ENCODE data around the gene OGA. TPM values are rescaled to one million over a fixed set of nuclear protein-coding genes. Genes with fewer than 3 reads are reported as not detected.
A peak's percentile ranks its signal among the peaks of the same experiment; 100 is the strongest.

Gene OGA
- total and polyA plus RNA-seq, 2 experiments from 2014 or later = 46.1 to 76.8 TPM

DNA sequence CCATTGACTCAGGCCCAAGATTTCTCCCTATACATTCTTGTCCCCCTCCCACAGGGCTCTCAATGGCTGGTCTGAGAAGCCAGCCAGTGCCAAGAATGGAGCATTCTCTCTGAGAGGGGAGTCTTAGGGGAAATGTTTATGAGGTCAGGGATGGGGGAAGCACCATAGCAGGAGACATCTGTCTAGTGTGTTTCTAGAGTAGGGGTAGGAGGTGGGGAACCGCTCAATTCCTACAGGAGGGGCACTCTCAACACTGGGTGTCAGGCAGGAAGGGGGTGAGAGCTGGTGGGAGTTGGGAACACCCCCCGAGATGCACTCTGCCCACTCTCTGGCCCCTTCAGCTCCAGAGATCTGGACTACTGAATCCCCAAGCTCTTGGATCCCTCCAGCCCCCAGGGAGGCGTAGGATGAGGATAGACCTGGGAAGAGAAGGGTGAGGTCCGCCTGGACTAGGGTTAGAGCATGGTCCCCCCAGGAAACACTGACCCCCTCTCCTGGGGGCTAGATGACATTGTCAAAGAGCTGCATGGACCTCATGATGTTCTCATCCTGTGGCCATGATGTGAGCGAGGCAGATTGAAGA is 8.7 kb upstream of the OGA start:
- Histone ChIP-seq H4K20me1 (ENCODE audit: insufficient read depth, poor library complexity, severe bottlenecking) (no peaks in the 10 kb centered on the region), H3K27me3 (no peaks in the 10 kb centered on the region), H3K79me2 (no peaks in the 10 kb centered on the region), H3K4me2 (no peak overlapping the region), H3K9me2 (replicated peaks; ENCODE audit: insufficient read depth) (no peaks in the 10 kb centered on the region), H3K9me3 (ENCODE audit: low read depth) (no peaks in the 10 kb centered on the region), H3K4me3 (no peak overlapping the region), H3K36me3 (replicated peaks; ENCODE audit: insufficient read depth, low read depth) (no peaks in the 10 kb centered on the region), H2AFZ (no peak overlapping the region), H3K4me1 (ENCODE audit: insufficient read depth) (peaks cover 14% of the 10 kb centered on the region), H3K27ac (no peak overlapping the region)
- DNase-seq (ENCODE audit: low spot score) = no peak
- TF ChIP-seq EZH2phosphoT487 (IDR thresholded peaks at IDR 0.05; ENCODE audit: low read depth, severe bottlenecking, unreplicated experiment) (no peak), EZH2 (IDR thresholded peaks at IDR 0.05; ENCODE audit: borderline replicate concordance) (no peak)
- 94% methylated on average over 5 of the region's 5 CpGs for WGBS (ENCODE audit: low lambda C conversion rate, missing lambda C conversion rate)

DNA sequence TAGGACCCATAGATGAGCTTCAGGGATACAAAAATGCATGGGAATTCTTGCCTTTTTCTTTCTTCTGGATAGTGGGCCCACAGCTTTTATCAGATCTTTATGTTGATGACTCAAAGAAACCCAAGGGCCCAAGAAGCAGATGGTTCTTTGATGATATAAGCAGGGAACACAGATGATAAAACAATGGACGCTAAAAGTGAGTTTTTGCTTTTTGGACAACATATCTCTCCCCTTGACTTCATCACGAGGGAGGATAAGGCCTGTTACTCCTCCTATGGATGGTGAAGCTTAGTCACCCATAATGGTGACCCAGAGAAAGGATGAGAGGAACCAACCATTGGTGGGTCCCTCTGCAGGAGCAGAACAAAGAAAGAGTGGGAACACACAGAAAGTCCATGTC is 6.5 kb upstream of the OGA start:
- DNase-seq (ENCODE audit: low spot score) = no peak
- Histone ChIP-seq H3K4me3 (no peak overlapping the region), H2AFZ (no peak overlapping the region), H3K4me1 (ENCODE audit: insufficient read depth) (peaks cover under 1% of the 10 kb centered on the region), H4K20me1 (ENCODE audit: insufficient read depth, poor library complexity, severe bottlenecking) (no peaks in the 10 kb centered on the region), H3K36me3 (replicated peaks; ENCODE audit: insufficient read depth, low read depth) (no peaks in the 10 kb centered on the region), H3K4me2 (no peak overlapping the region), H3K9me3 (ENCODE audit: low read depth) (no peaks in the 10 kb centered on the region), H3K27me3 (no peaks in the 10 kb centered on the region), H3K79me2 (peaks cover 5% of the 10 kb centered on the region), H3K9me2 (replicated peaks; ENCODE audit: insufficient read depth) (no peaks in the 10 kb centered on the region), H3K27ac (no peak overlapping the region)
- TF ChIP-seq, protein P1, sequence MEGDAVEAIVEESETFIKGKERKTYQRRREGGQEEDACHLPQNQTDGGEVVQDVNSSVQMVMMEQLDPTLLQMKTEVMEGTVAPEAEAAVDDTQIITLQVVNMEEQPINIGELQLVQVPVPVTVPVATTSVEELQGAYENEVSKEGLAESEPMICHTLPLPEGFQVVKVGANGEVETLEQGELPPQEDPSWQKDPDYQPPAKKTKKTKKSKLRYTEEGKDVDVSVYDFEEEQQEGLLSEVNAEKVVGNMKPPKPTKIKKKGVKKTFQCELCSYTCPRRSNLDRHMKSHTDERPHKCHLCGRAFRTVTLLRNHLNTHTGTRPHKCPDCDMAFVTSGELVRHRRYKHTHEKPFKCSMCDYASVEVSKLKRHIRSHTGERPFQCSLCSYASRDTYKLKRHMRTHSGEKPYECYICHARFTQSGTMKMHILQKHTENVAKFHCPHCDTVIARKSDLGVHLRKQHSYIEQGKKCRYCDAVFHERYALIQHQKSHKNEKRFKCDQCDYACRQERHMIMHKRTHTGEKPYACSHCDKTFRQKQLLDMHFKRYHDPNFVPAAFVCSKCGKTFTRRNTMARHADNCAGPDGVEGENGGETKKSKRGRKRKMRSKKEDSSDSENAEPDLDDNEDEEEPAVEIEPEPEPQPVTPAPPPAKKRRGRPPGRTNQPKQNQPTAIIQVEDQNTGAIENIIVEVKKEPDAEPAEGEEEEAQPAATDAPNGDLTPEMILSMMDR (IDR thresholded peaks at IDR 0.05; ENCODE audit: poor library complexity) = no peak
- TF ChIP-seq EZH2phosphoT487 (IDR thresholded peaks at IDR 0.05; ENCODE audit: low read depth, severe bottlenecking, unreplicated experiment) (no peak), EZH2 (IDR thresholded peaks at IDR 0.05; ENCODE audit: borderline replicate concordance) (no peak)
- 91% methylated on average over 2 of the region's 2 CpGs for WGBS (ENCODE audit: low lambda C conversion rate, missing lambda C conversion rate)

DNA sequence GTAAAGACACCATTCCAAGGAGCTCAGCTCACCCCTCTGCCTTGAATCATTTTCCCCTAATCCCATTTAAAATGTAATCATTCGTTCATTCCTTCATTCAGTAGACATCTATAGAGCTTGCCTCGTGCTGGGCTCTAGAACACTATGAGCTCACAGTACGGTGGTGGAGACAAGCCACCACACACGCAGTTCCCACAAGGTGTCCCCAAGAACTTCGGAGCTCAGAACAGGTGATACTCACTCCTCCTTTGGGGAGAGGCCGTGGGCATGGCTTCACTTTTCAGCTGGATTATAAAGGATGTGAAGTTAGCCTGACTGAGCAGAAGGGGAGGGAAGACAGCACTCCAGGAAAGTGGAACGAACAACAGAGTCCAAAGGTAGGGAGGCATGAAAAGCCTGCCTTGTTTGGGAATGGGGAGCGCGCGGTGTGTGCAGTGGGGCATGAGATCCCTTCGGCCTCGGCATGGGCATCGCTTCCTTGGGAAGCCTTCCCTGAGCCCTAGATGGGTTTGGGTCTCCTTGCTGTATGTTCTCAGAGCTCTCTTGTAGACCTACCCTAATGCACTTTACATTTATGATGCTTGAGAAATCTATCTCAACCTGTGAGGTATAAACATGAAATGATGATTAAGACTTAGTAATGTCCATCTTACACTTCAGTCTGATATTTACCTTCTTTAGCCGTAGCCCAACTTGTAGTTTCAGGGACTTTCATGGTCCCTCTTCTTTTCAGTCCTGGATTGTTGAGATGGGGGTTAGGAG is 809 bp upstream of the OGA start:
- TF ChIP-seq, protein P1 (IDR thresholded peaks at IDR 0.05; ENCODE audit: poor library complexity) = no peak
- TF ChIP-seq EZH2 (IDR thresholded peaks at IDR 0.05; ENCODE audit: borderline replicate concordance) (no peak), EZH2phosphoT487 (IDR thresholded peaks at IDR 0.05; ENCODE audit: low read depth, severe bottlenecking, unreplicated experiment) (no peak)
- H3K4me3 ChIP-seq = peak overlapping the region; percentile 10
- peak overlapping the region; percentile 61 for H2AFZ ChIP-seq
- H3K4me1 ChIP-seq (ENCODE audit: insufficient read depth) = peaks cover 19% of the 10 kb centered on the region
- no peaks in the 10 kb centered on the region for H3K36me3 ChIP-seq (replicated peaks; ENCODE audit: insufficient read depth, low read depth)
- 18% methylated on average over 14 of the region's 14 CpGs for WGBS (ENCODE audit: low lambda C conversion rate, missing lambda C conversion rate)
- H3K79me2 ChIP-seq = peaks cover 45% of the 10 kb centered on the region
- peak; percentile 66 for DNase-seq (ENCODE audit: low spot score)
- H3K27me3 ChIP-seq = no peaks in the 10 kb centered on the region
- H3K9me3 ChIP-seq (ENCODE audit: low read depth) = no peaks in the 10 kb centered on the region
- H3K27ac ChIP-seq = peak overlapping the region; percentile 86
- peak overlapping the region; percentile 74 for H3K4me2 ChIP-seq
- H3K9me2 ChIP-seq (replicated peaks; ENCODE audit: insufficient read depth) = no peaks in the 10 kb centered on the region
- H4K20me1 ChIP-seq (ENCODE audit: insufficient read depth, poor library complexity, severe bottlenecking) = peaks cover 39% of the 10 kb centered on the region
